ENCODE data around the gene ACBD4. TPM values are rescaled to one million over a fixed set of nuclear protein-coding genes. Genes with fewer than 3 reads are reported as not detected.

The ACBD4 gene
- total and polyA plus RNA-seq, 10 of the 15 experiments (the other 5 are each of a cell fraction or from before 2014, with no cell fraction given), result 0.20 to 13.8 (median 6.9) TPM

- H3K9me3 ChIP-seq (replicated peaks; ENCODE audit: control insufficient read depth, insufficient read depth, low read length), result no peaks in the 10 kb centered on the region
- peaks cover 45% of the 10 kb centered on the region for H3K79me2 ChIP-seq (ENCODE audit: control insufficient read depth, insufficient read depth, low read length)
- peak within 1 kb of the TSS; percentile 98 for H3K9ac ChIP-seq (ENCODE audit: control insufficient read depth, insufficient read depth, low read length)
- H3K27me3 ChIP-seq (replicated peaks in 1 of 2; ENCODE audit: control insufficient read depth in 2 of 2, insufficient read depth in 2 of 2, low read length in 1 of 2), result no peaks in the 10 kb centered on the region
- H2AFZ ChIP-seq (ENCODE audit: control insufficient read depth, low read depth, low read length), result peak within 1 kb of the TSS; percentile 90
- H3K4me1 ChIP-seq (ENCODE audit: control insufficient read depth, insufficient read depth, low read length), result peaks cover 23% of the 10 kb centered on the region
- H3K27ac ChIP-seq (ENCODE audit: control insufficient read depth, insufficient read depth), result peak within 1 kb of the TSS; percentile 100
- FAIRE-seq (peak; percentile 84), DNase-seq (ENCODE audit: low read depth, low spot score) (peak; percentile 95), ATAC-seq (peak; percentile 83)
- ChIA-PET POLR2A (interaction anchor here (0.5 to 7.1 kb wide), 24 partner anchors 13 to 433 kb away, joined by 3 to 239 read pairs (median 5); partner anchors contain the start of genes ACBD4, EFTUD2, FMNL1 and HEXIM2), CTCF (interaction anchor here (0.6 to 11.0 kb wide), 20 partner anchors 8 to 264 kb away, joined by 3 to 280 read pairs (median 5); partner anchors contain the start of genes ACBD4, EFTUD2 and HEXIM2), RAD21 (ENCODE audit: unreplicated experiment) (interaction anchor here (0.5 to 6.7 kb wide), 13 partner anchors 12 to 373 kb away, joined by 3 to 121 read pairs (median 4); partner anchors contain the start of genes ACBD4 and HEXIM2), SMC1A (ENCODE audit: uncharacterized antibody, unreplicated experiment) (interaction anchor here (0.9 to 6.7 kb wide), 9 partner anchors 13 to 261 kb away, joined by 3 to 114 read pairs (median 11); partner anchors contain the start of genes ACBD4 and HEXIM2)
- BruUV-seq (replicated peaks), result TSS peak; percentile 82
- H3K4me3 ChIP-seq, result peak within 1 kb of the TSS; percentile 96
- no peaks in the 10 kb centered on the region; the same call in 1 of the 2 replicates for H4K20me1 ChIP-seq (ENCODE audit: control insufficient read depth, insufficient read depth)
- no peaks in the 10 kb centered on the region for H3K36me3 ChIP-seq (ENCODE audit: control insufficient read depth in 2 of 2, insufficient read depth in 2 of 2, low read length in 1 of 2)
- intact Hi-C loops (cut with micrococcal nuclease; ENCODE audit: unreplicated experiment) (loop anchor here (1.0 to 5.0 kb wide), 3 partner anchors 13 to 154 kb away; partner anchors contain the start of gene HEXIM2), in situ Hi-C loops (cut with MboI) (no loop called here)
- H3K4me2 ChIP-seq (ENCODE audit: control insufficient read depth, insufficient read depth), result peak within 1 kb of the TSS; percentile 96
- WGBS (ENCODE audit: insufficient coverage, insufficient replicate concordance, low lambda C conversion rate, missing lambda C conversion rate), result under 1% methylated on average over 55 of the region's 58 CpGs
- TF ChIP-seq ATF7 (IDR thresholded peaks at IDR 0.05; ENCODE audit: low read depth) (no peak), SREBF2 (IDR thresholded peaks at IDR 0.05; ENCODE audit: low read length) (peak; percentile 77), WRNIP1 (IDR thresholded peaks at IDR 0.05; ENCODE audit: borderline replicate concordance, low read depth, low read length) (no peak), NFYA (IDR thresholded peaks at IDR 0.05; ENCODE audit: borderline replicate concordance, low read depth, low read length) (no peak), RAD51 (IDR thresholded peaks at IDR 0.05) (no peak), JUNB (IDR thresholded peaks at IDR 0.05) (no peak; the same call in 1 of the 2 replicates), CHD4 (IDR thresholded peaks at IDR 0.05) (no peak), NBN (IDR thresholded peaks at IDR 0.05) (peak; percentile 100), PKNOX1 (IDR thresholded peaks at IDR 0.05) (peak; percentile 53), HDGF (IDR thresholded peaks at IDR 0.05) (peak; percentile 98), MEF2A (IDR thresholded peaks at IDR 0.05; ENCODE audit: insufficient read depth, low read depth, low read length) (peak; percentile 67), TCF12 (IDR thresholded peaks at IDR 0.05; ENCODE audit: low read depth, low read length) (peak; percentile 95), SMAD1 (IDR thresholded peaks at IDR 0.05; ENCODE audit: low read depth, partially characterized antibody) (peak; percentile 99), EP300 (IDR thresholded peaks at IDR 0.05; ENCODE audit: borderline replicate concordance in 1 of 2, control insufficient read depth in 1 of 2, low read depth in 2 of 2, low read length in 2 of 2) (peak; percentile 13 to 14; a peak in 1 of 4 replicates), GABPA (IDR thresholded peaks at IDR 0.05; ENCODE audit: low read depth) (no peak), HCFC1 (IDR thresholded peaks at IDR 0.05; ENCODE audit: low read length) (peak; percentile 94)
- TF ChIP-seq, protein P1, sequence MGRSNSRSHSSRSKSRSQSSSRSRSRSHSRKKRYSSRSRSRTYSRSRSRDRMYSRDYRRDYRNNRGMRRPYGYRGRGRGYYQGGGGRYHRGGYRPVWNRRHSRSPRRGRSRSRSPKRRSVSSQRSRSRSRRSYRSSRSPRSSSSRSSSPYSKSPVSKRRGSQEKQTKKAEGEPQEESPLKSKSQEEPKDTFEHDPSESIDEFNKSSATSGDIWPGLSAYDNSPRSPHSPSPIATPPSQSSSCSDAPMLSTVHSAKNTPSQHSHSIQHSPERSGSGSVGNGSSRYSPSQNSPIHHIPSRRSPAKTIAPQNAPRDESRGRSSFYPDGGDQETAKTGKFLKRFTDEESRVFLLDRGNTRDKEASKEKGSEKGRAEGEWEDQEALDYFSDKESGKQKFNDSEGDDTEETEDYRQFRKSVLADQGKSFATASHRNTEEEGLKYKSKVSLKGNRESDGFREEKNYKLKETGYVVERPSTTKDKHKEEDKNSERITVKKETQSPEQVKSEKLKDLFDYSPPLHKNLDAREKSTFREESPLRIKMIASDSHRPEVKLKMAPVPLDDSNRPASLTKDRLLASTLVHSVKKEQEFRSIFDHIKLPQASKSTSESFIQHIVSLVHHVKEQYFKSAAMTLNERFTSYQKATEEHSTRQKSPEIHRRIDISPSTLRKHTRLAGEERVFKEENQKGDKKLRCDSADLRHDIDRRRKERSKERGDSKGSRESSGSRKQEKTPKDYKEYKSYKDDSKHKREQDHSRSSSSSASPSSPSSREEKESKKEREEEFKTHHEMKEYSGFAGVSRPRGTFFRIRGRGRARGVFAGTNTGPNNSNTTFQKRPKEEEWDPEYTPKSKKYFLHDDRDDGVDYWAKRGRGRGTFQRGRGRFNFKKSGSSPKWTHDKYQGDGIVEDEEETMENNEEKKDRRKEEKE (IDR thresholded peaks at IDR 0.05), result no peak
Observed at GRCh38 chr17:45148183-45149036, 12.9 kb downstream of the ACBD4 start, which contains the start of gene HEXIM1. Gene HEXIM1, plus strand, starts transcription at chr17:45148475. Its CDS starts 716 bp downstream, at chr17:45149191.

All from GM12878 (cell line).